Neural progenitor cell (in vitro differentiated cells): Measurements from ENCODE around the gene ARHGEF26. TPM values are rescaled to one million over a fixed set of nuclear protein-coding genes. Genes with fewer than 3 reads are reported as not detected.

Experiments used
- DNase-seq: peaks from one replicate; pipeline ENCODE4 v3.0.0-alpha.2; 2016; ENCODE audit warnings: low spot score
- H2AFZ ChIP-seq: fragments of 200-600 bp; sonication (generic); replicated peaks from 2 replicates; pipeline ENCODE4 v1.6.1; 2016; ENCODE audit warnings: antibody characterized with exemption
- H3F3A ChIP-seq: fragments of 200-600 bp; sonication (generic); 2 replicates; pipeline ENCODE4 v1.6.1; 2016; ENCODE audit warnings: antibody characterized with exemption, low read depth
- H3K27ac ChIP-seq: fragments of 200-600 bp; sonication (generic); 2 replicates; pipeline ENCODE4 v1.5.1; 2016; ENCODE audit warnings: mild to moderate bottlenecking
- H3K27me3 ChIP-seq: fragments of 200-600 bp; sonication (generic); 2 replicates; pipeline ENCODE4 v1.6.1; 2016; ENCODE audit warnings: mild to moderate bottlenecking, moderate library complexity
- H3K36me3 ChIP-seq: fragments of 200-600 bp; sonication (generic); 2 replicates; pipeline ENCODE4 v1.5.1; 2016
- H3K4me1 ChIP-seq: fragments of 200-600 bp; sonication (generic); 2 replicates; pipeline ENCODE4 v1.6.1; 2016; ENCODE audit warnings: mixed run types
- H3K4me2 ChIP-seq: fragments of 200-600 bp; sonication (generic); 2 replicates; pipeline ENCODE4 v1.6.1; 2016
- H3K4me3 ChIP-seq: fragments of 200-600 bp; sonication (generic); 2 replicates; pipeline ENCODE4 v1.5.1; 2016
- H3K79me2 ChIP-seq: fragments of 200-600 bp; sonication (generic); 2 replicates; pipeline ENCODE4 v1.6.1; 2016; ENCODE audit warnings: low read depth
- H3K9ac ChIP-seq: fragments of 200-600 bp; sonication (generic); 2 replicates; pipeline ENCODE4 v1.6.1; 2016
- H3K9me3 ChIP-seq: fragments of 200-600 bp; sonication (generic); 2 replicates; pipeline ENCODE4 v1.5.1; 2016; ENCODE audit warnings: low read depth
- H4K20me1 ChIP-seq: fragments of 200-600 bp; sonication (generic); 2 replicates; pipeline ENCODE4 v1.6.1; 2016; ENCODE audit warnings: low read depth
- H3K27ac Mint-ChIP-seq: 3 replicates; pipeline ENCODE4 v1.8.0; 2021; ENCODE audit warnings: mixed read lengths
- H3K27me3 Mint-ChIP-seq: 2 replicates; pipeline ENCODE4 v1.8.0; 2022; ENCODE audit warnings: low read depth, mild to moderate bottlenecking, inconsistent platforms, moderate library complexity, mixed read lengths; ENCODE audit not compliant: insufficient read depth
- H3K36me3 Mint-ChIP-seq: 3 replicates; pipeline ENCODE4 v1.8.0; 2021; ENCODE audit warnings: mixed read lengths
- H3K4me1 Mint-ChIP-seq: 3 replicates; pipeline ENCODE4 v1.8.0; 2021; ENCODE audit warnings: mixed read lengths
- H3K4me3 Mint-ChIP-seq: 3 replicates; pipeline ENCODE4 v1.8.0; 2021; ENCODE audit warnings: mild to moderate bottlenecking, moderate library complexity, mixed read lengths
- H3K9me3 Mint-ChIP-seq: 3 replicates; pipeline ENCODE4 v1.8.0; 2020; ENCODE audit warnings: mixed read lengths
- CTCF ChIP-seq: fragments of 200-600 bp; sonication (generic); IDR thresholded peaks from 2 replicates; pipeline ENCODE4 v1.5.1; 2017; ENCODE audit warnings: antibody characterized with exemption, mild to moderate bottlenecking
- EZH2 ChIP-seq: fragments of 200-600 bp; sonication (generic); IDR thresholded peaks from 2 replicates; pipeline ENCODE4 v1.6.1; 2017; ENCODE audit warnings: antibody characterized with exemption, mild to moderate bottlenecking, moderate library complexity
- EZH2phosphoT487 ChIP-seq: fragments of 200-600 bp; sonication (generic); IDR thresholded peaks from 2 replicates; pipeline ENCODE4 v1.6.1; 2017; ENCODE audit warnings: antibody characterized with exemption
- total RNA-seq: library from RNA; depleted of rRNA; stranded (reverse); fragments of >200 nt; gene quantifications from 2 replicates; pipeline ENCODE4 v1.2.3, GENCODE V29; 2015; ENCODE audit warnings: low replicate concordance

Gene ARHGEF26
- total RNA-seq, 1 donor from 2014 or later = 14.0 TPM

- Histone ChIP-seq H3K36me3 (no peaks in the 10 kb centered on the region), H3K27ac (no peak overlapping the region), H3K4me1 (peaks cover 12% of the 10 kb centered on the region), H3K79me2 (no peaks in the 10 kb centered on the region), H2AFZ (no peak overlapping the region), H4K20me1 (no peaks in the 10 kb centered on the region), H3K4me3 (no peak overlapping the region), H3F3A (no peaks in the 10 kb centered on the region), H3K27me3 (no peaks in the 10 kb centered on the region), H3K9ac (no peak overlapping the region), H3K9me3 (no peaks in the 10 kb centered on the region), H3K4me2 (no peak overlapping the region)
- TF ChIP-seq CTCF (no peak), EZH2phosphoT487 (no peak), EZH2 (no peak)
- DNase-seq = no peak
- Mint-ChIP-seq H3K27ac (no peak overlapping the region), H3K36me3 (peaks cover 5% of the 10 kb centered on the region), H3K4me1 (no peaks in the 10 kb centered on the region), H3K4me3 (no peak overlapping the region), H3K27me3 (no peaks in the 10 kb centered on the region), H3K9me3 (no peaks in the 10 kb centered on the region)
Measured at GRCh38 chr3:154227531-154227930, 106.3 kb downstream of the ARHGEF26 start.

GRCh38 chr3:154228561-154229216, 107.5 kb downstream of the ARHGEF26 start:
- no peaks in the 10 kb centered on the region for H3K79me2 ChIP-seq
- H3K27ac ChIP-seq = no peak overlapping the region
- DNase-seq = no peak
- Mint-ChIP-seq H3K4me3 (no peak overlapping the region), H3K4me1 (no peaks in the 10 kb centered on the region), H3K27ac (no peak overlapping the region), H3K27me3 (no peaks in the 10 kb centered on the region), H3K36me3 (peaks cover 5% of the 10 kb centered on the region), H3K9me3 (no peaks in the 10 kb centered on the region)
- H4K20me1 ChIP-seq = no peaks in the 10 kb centered on the region
- H3K4me3 ChIP-seq = no peak overlapping the region
- H3K9ac ChIP-seq = no peak overlapping the region
- no peak for TF ChIP-seq CTCF
- no peak for TF ChIP-seq EZH2
- TF ChIP-seq EZH2phosphoT487 = no peak
- H3K4me2 ChIP-seq = no peak overlapping the region
- H3F3A ChIP-seq = no peaks in the 10 kb centered on the region
- H3K4me1 ChIP-seq = peaks cover 12% of the 10 kb centered on the region
- no peaks in the 10 kb centered on the region for H3K36me3 ChIP-seq
- no peak overlapping the region for H2AFZ ChIP-seq
- H3K27me3 ChIP-seq = no peaks in the 10 kb centered on the region
- no peaks in the 10 kb centered on the region for H3K9me3 ChIP-seq

GRCh38 chr3:154229217-154229590, 108.0 kb downstream of the ARHGEF26 start:
- Mint-ChIP-seq H3K36me3 (peaks cover 7% of the 10 kb centered on the region), H3K9me3 (no peaks in the 10 kb centered on the region), H3K27ac (no peak overlapping the region), H3K4me1 (no peaks in the 10 kb centered on the region), H3K27me3 (no peaks in the 10 kb centered on the region), H3K4me3 (no peak overlapping the region)
- Histone ChIP-seq H3K9me3 (no peaks in the 10 kb centered on the region), H2AFZ (no peak overlapping the region), H3F3A (no peaks in the 10 kb centered on the region), H3K27me3 (no peaks in the 10 kb centered on the region), H3K36me3 (no peaks in the 10 kb centered on the region), H3K27ac (no peak overlapping the region), H4K20me1 (no peaks in the 10 kb centered on the region), H3K9ac (no peak overlapping the region), H3K4me2 (no peak overlapping the region), H3K4me1 (peaks cover 12% of the 10 kb centered on the region), H3K79me2 (no peaks in the 10 kb centered on the region), H3K4me3 (no peak overlapping the region)
- no peak for DNase-seq
- no peak for TF ChIP-seq EZH2phosphoT487
- TF ChIP-seq EZH2 = no peak
- TF ChIP-seq CTCF = no peak
